Gastroesophageal sphincter (tissue), 3 donors: ENCODE results near the gene TNFRSF19.

Experiments
- POLR2A ChIP-seq, 2 donors: fragments of 450-650 bp; IDR thresholded peaks; one replicate each; pipeline ENCODE4 v1.6.1; 2017; ENCODE audit warnings: antibody characterized with exemption in 2 of 2, mild to moderate bottlenecking in 2 of 2, moderate library complexity in 1 of 2
- TF ChIP-seq, protein P1 (sequence below), 4 experiments: fragments of 200-600 bp in 2 of 4; fragments of 450-650 bp in 2 of 4; sonication (generic) in 1 of 4; IDR thresholded peaks; one replicate each; pipeline ENCODE4 v1.5.1; 2017 to 2019; ENCODE audit warnings: antibody characterized with exemption in 4 of 4, mild to moderate bottlenecking in 2 of 4, moderate library complexity in 2 of 4

DNA sequence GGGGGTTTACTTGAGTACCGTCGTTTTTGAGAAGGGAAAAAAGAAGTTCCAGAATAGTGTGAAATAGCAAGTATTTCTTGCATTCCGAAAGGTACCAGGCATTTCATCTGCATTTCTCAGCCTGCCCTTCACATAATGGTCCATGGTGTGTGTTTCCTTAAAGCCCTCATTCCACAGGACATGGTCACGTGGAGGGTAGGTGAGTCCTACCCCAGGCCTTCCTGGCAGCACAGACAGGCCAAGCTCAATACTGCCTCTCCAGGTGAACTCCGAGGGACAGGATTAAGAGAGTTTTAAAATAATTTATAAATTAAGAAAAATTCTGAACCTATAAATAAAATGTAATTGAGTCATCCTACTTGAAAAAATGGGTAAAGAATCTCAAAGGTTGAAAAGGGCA lies 64.7 kb downstream of the TNFRSF19 start:
- TF ChIP-seq, protein P1, sequence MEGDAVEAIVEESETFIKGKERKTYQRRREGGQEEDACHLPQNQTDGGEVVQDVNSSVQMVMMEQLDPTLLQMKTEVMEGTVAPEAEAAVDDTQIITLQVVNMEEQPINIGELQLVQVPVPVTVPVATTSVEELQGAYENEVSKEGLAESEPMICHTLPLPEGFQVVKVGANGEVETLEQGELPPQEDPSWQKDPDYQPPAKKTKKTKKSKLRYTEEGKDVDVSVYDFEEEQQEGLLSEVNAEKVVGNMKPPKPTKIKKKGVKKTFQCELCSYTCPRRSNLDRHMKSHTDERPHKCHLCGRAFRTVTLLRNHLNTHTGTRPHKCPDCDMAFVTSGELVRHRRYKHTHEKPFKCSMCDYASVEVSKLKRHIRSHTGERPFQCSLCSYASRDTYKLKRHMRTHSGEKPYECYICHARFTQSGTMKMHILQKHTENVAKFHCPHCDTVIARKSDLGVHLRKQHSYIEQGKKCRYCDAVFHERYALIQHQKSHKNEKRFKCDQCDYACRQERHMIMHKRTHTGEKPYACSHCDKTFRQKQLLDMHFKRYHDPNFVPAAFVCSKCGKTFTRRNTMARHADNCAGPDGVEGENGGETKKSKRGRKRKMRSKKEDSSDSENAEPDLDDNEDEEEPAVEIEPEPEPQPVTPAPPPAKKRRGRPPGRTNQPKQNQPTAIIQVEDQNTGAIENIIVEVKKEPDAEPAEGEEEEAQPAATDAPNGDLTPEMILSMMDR (IDR thresholded peaks at IDR 0.05): no peak
- TF ChIP-seq POLR2A (IDR thresholded peaks at IDR 0.05): no peak
